Transverse colon (tissue), 4 donors: ENCODE data around the gene HDAC7.

Experiments
- POLR2AphosphoS5 ChIP-seq, 3 donors: sonication (generic); formaldehyde crosslinking; IDR thresholded peaks; one replicate each; pipeline ENCODE4 v1.6.1; 2016; ENCODE audit warnings: antibody characterized with exemption in 3 of 3
- TF ChIP-seq, protein P1 (sequence below), 5 experiments: fragments of 200-600 bp in 3 of 5; fragments of 450-650 bp in 2 of 5; sonication (generic) in 3 of 5; IDR thresholded peaks; 1 replicate in 2 of 5; 2 replicates in 3 of 5; pipeline ENCODE4 v1.5.1; 2016 to 2017; ENCODE audit warnings: antibody characterized with exemption in 5 of 5, inconsistent platforms in 3 of 5, mild to moderate bottlenecking in 2 of 5, moderate library complexity in 1 of 5

DNA sequence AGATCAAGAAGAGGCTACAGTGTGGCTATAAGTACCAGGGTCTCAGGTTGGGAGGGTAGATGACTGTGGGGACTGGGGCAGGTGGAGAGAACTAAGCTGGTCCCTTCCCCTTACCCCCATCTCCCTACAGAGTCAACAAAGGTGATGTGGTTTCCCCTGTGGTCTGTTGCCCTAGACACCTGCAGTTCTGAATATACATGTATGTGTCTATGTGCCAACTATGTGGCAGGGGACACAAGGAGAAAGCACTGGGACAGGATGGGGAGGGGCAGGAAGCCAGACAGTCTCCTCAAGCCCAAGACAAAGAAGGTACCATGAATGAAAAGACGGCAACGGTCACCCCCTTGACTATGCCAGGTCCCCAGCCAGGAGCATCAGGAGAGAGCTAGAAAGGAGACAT, 4.5 kb upstream of the HDAC7 start:
- TF ChIP-seq, protein P1, sequence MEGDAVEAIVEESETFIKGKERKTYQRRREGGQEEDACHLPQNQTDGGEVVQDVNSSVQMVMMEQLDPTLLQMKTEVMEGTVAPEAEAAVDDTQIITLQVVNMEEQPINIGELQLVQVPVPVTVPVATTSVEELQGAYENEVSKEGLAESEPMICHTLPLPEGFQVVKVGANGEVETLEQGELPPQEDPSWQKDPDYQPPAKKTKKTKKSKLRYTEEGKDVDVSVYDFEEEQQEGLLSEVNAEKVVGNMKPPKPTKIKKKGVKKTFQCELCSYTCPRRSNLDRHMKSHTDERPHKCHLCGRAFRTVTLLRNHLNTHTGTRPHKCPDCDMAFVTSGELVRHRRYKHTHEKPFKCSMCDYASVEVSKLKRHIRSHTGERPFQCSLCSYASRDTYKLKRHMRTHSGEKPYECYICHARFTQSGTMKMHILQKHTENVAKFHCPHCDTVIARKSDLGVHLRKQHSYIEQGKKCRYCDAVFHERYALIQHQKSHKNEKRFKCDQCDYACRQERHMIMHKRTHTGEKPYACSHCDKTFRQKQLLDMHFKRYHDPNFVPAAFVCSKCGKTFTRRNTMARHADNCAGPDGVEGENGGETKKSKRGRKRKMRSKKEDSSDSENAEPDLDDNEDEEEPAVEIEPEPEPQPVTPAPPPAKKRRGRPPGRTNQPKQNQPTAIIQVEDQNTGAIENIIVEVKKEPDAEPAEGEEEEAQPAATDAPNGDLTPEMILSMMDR (IDR thresholded peaks at IDR 0.05), result no peak
- no peak for TF ChIP-seq POLR2AphosphoS5 (IDR thresholded peaks at IDR 0.05)
